Activated CD4-positive, alpha-beta T cell treated with anti-CD3 and anti-CD28 coated beads for 36 hours (primary cell): ENCODE results near the gene KCNJ3. TPM values are rescaled to one million over a fixed set of nuclear protein-coding genes. Genes with fewer than 3 reads are reported as not detected.

Experiments
- ATAC-seq: fragments of 200-7000 bp; cut with Tn5 transposase; one replicate; pipeline ENCODE4 v1.10.0; 2021; ENCODE audit warnings: mild to moderate bottlenecking, moderate library complexity
- CTCF ChIA-PET: fragments of 350-600 bp; sonication (Branson Sonifier 250); formaldehyde crosslinking; loops from one replicate; lab custom pipeline; 2021; ENCODE audit warnings: antibody characterized with exemption; lab: Charles Lee
- POLR2A ChIA-PET: fragments of 350-600 bp; sonication (Branson Sonifier 250); formaldehyde crosslinking; loops from one replicate; lab custom pipeline; 2021; ENCODE audit warnings: antibody characterized with exemption, inconsistent platforms; lab: Charles Lee
- DNase-seq: peaks from one replicate; pipeline ENCODE4 v3.0.0-alpha.2; 2020
- H3K27ac Mint-ChIP-seq: one replicate; pipeline ENCODE4 v1.8.0; 2021; ENCODE audit warnings: mixed read lengths
- H3K27me3 Mint-ChIP-seq: one replicate; pipeline ENCODE4 v1.8.0; 2021; ENCODE audit warnings: mixed read lengths
- H3K36me3 Mint-ChIP-seq: one replicate; pipeline ENCODE4 v1.8.0; 2021; ENCODE audit warnings: low read depth, mixed read lengths
- H3K4me1 Mint-ChIP-seq: one replicate; pipeline ENCODE4 v1.8.0; 2021; ENCODE audit warnings: mixed read lengths
- H3K4me3 Mint-ChIP-seq: one replicate; pipeline ENCODE4 v1.8.0; 2021; ENCODE audit warnings: mild to moderate bottlenecking, moderate library complexity, mixed read lengths
- H3K9me3 Mint-ChIP-seq: one replicate; pipeline ENCODE4 v1.8.0; 2021; ENCODE audit warnings: low read depth, mixed read lengths
- intact Hi-C, 2 experiments: fragments of 100-400 bp; cut with DNase I in 1 of 2; cut with micrococcal nuclease in 1 of 2; formaldehyde crosslinking; loops; one replicate each; pipeline versions ENCODE4 v1.14.2 to v1.15.1; 2022 to 2024; cut with DNase I, micrococcal nuclease
- total RNA-seq, 2 experiments: library from RNA; stranded (reverse); gene quantifications; one replicate each; pipeline ENCODE4 v1.2.3, GENCODE V29; 2021

The KCNJ3 gene
- total RNA-seq, 2 experiments from 2014 or later, result not detected

- Mint-ChIP-seq H3K27ac (no peak overlapping the region), H3K27me3 (peaks cover 25% of the 10 kb centered on the region), H3K4me3 (no peak overlapping the region), H3K36me3 (no peaks in the 10 kb centered on the region), H3K9me3 (no peaks in the 10 kb centered on the region), H3K4me1 (no peaks in the 10 kb centered on the region)
- no peak for DNase-seq
- intact Hi-C loops, result no loop called here
- no peak for ATAC-seq
- CTCF ChIA-PET, result no interaction called here
- POLR2A ChIA-PET, result no interaction called here
Measured at GRCh38 chr2:154693741-154694340, 4.7 kb upstream of the KCNJ3 start.

DNA sequence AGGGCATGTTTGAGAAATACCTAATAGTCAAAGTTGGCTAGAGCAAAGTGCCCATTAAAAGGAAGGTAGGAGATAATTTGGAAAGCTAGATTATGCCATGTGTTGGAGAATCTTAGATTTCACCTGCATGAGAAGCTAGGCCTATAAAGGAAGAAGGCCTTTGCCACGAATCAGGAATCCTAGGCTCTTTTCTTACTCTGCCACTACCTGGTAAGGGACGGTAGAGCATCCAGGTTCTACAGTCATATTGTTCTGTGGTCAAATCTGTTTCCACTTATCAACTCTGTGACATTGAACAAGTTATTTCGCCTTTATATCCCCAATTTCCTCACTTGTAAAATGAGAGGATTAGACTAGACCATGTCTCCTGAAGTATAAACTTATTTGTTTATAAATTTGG lies 3.6 kb upstream of the KCNJ3 start:
- Mint-ChIP-seq H3K9me3 (no peaks in the 10 kb centered on the region), H3K4me3 (no peak overlapping the region), H3K4me1 (peaks cover 4% of the 10 kb centered on the region), H3K27me3 (peaks cover 35% of the 10 kb centered on the region), H3K36me3 (no peaks in the 10 kb centered on the region), H3K27ac (no peak overlapping the region)
- DNase-seq, result no peak
- ATAC-seq, result no peak
- CTCF ChIA-PET, result no interaction called here
- POLR2A ChIA-PET, result no interaction called here
- intact Hi-C loops, result no loop called here

- peaks cover 4% of the 10 kb centered on the region for H3K4me1 Mint-ChIP-seq
- DNase-seq (no peak), ATAC-seq (no peak)
- H3K9me3 Mint-ChIP-seq, result no peaks in the 10 kb centered on the region
- intact Hi-C loops, result no loop called here
- POLR2A ChIA-PET, result no interaction called here
- CTCF ChIA-PET, result no interaction called here
- no peak overlapping the region for H3K27ac Mint-ChIP-seq
- no peaks in the 10 kb centered on the region for H3K36me3 Mint-ChIP-seq
- no peak overlapping the region for H3K4me3 Mint-ChIP-seq
- H3K27me3 Mint-ChIP-seq, result peaks cover 38% of the 10 kb centered on the region
Measured at GRCh38 chr2:154696369-154696768, 2.1 kb upstream of the KCNJ3 start.

DNA sequence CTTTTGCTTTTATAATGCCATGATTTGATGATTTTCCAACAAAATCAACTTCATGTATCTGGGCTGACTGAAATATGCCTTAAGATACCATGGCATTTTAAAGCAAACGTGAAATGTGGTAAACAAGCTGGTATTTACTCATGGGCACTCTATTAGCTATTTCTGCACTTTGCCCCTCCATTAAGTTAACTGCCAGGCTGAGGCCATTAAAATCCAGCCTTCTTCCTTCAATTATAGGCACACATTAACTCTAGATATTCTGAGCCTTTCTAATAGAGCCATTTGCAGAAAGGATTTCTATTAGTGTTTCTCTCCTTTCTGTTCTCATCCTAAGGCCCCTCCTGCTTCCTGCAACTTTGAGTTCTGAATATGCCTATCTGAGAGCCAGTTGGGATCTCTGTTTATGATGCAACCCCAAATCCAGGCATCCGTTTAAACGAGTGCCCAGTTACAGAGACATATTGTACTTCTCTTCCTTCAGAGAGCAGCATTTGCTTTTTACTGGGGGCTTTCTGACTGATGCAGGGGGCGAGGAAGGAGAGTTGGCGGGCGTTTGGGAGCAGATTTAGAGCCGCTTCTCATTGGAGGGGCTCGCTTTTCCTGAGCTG lies 1.6 kb upstream of the KCNJ3 start:
- Mint-ChIP-seq H3K27ac (no peak overlapping the region), H3K27me3 (peaks cover 39% of the 10 kb centered on the region), H3K9me3 (no peaks in the 10 kb centered on the region), H3K4me3 (no peak overlapping the region), H3K36me3 (no peaks in the 10 kb centered on the region), H3K4me1 (peaks cover 4% of the 10 kb centered on the region)
- ChIA-PET POLR2A (no interaction called here), CTCF (no interaction called here)
- no peak for ATAC-seq
- intact Hi-C loops, result no loop called here
- DNase-seq, result no peak

DNA sequence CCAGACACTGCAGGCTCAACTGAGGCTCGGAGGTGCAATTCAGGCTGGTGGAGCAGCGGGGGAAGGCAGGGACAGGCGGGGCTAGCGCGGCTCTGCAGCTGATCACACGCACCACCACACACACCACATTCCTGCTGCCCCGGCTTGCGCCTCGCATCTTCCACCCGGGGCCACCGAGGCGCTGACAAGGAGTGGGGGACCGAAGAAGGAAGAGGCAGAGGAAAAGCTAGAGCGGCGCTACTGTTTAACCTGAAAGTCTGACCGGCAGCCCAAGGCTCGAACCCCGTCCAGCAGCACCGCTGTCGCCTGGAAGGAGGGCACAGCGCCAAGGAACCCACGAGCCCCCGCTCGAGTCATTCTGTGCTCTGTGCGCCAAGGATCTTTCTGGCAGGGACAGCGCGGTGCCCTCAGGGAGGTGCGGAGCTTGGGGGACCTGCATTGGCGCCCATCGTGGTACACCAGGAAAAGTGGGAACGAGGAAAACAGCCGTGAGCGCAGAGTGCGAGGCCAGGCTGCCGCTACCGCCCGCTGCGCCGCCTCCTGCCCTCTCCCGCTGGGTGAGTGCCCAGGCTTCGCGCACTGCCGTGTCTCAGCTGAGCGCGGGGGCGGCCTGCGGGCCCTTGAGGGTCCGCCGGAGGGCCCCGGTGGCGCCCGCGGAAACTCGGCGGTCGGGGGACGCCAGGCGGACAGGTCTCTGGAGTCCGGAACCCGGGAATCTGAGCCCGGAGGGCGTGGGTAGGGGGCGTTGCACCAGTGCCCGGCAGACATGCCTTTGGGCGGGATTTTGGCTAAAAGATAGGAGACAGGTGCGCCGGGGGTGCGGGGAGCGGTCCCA lies 860 bp upstream of the KCNJ3 start:
- Mint-ChIP-seq H3K27me3 (peaks cover 39% of the 10 kb centered on the region), H3K4me1 (peaks cover 4% of the 10 kb centered on the region), H3K9me3 (no peaks in the 10 kb centered on the region), H3K4me3 (no peak overlapping the region), H3K36me3 (no peaks in the 10 kb centered on the region), H3K27ac (no peak overlapping the region)
- no peak for DNase-seq
- ChIA-PET CTCF (no interaction called here), POLR2A (no interaction called here)
- no peak for ATAC-seq
- intact Hi-C loops, result no loop called here

GRCh38 chr2:154698721-154699574 lies 453 bp downstream of the KCNJ3 start:
- POLR2A ChIA-PET, result no interaction called here
- no peak overlapping the region for H3K27ac Mint-ChIP-seq
- CTCF ChIA-PET, result no interaction called here

DNA sequence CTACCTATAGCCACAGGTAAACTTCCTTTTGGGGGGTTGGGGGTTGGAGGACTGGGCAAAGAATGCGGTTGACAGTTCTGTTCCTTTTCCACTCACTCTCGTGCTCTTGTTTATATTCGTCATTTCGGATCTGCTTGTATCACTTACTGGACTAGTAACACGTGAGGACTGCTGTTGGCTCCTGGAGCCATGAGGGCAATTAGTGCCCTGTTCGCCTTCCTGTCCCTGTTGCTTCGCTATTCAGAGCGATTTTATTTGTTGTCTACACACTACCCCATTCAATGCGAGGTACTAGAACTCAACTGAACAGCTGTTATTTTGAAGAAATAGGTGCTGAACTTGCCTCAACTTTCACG lies 1.1 kb downstream of the KCNJ3 start:
- Mint-ChIP-seq H3K27me3 (peaks cover 36% of the 10 kb centered on the region), H3K9me3 (no peaks in the 10 kb centered on the region), H3K27ac (no peak overlapping the region), H3K36me3 (no peaks in the 10 kb centered on the region), H3K4me1 (peaks cover 4% of the 10 kb centered on the region), H3K4me3 (no peak overlapping the region)
- ChIA-PET CTCF (interaction anchor here (0.6 kb wide), 1 partner anchor 76 kb away, joined by 3 read pairs; no protein-coding TSS in a partner anchor), POLR2A (no interaction called here)
- no peak for ATAC-seq
- intact Hi-C loops, result no loop called here
- DNase-seq, result no peak

More at GRCh38 chr2:154698721-154699574, 453 bp downstream of the KCNJ3 start:
- ATAC-seq (no peak), DNase-seq (no peak)
- no peaks in the 10 kb centered on the region for H3K36me3 Mint-ChIP-seq
- no peaks in the 10 kb centered on the region for H3K9me3 Mint-ChIP-seq
- intact Hi-C loops, result no loop called here
- no peak overlapping the region for H3K4me3 Mint-ChIP-seq
- peaks cover 4% of the 10 kb centered on the region for H3K4me1 Mint-ChIP-seq
- H3K27me3 Mint-ChIP-seq, result peaks cover 37% of the 10 kb centered on the region

GRCh38 chr2:154700136-154700535 lies 1.6 kb downstream of the KCNJ3 start:
- DNase-seq (no peak), ATAC-seq (no peak)
- no peaks in the 10 kb centered on the region for H3K36me3 Mint-ChIP-seq
- H3K27me3 Mint-ChIP-seq, result peaks cover 34% of the 10 kb centered on the region
- no peaks in the 10 kb centered on the region for H3K9me3 Mint-ChIP-seq
- H3K4me3 Mint-ChIP-seq, result no peak overlapping the region
- intact Hi-C loops, result no loop called here
- peaks cover 4% of the 10 kb centered on the region for H3K4me1 Mint-ChIP-seq
- ChIA-PET POLR2A (no interaction called here), CTCF (interaction anchor here (0.6 kb wide), 1 partner anchor 76 kb away, joined by 3 read pairs; no protein-coding TSS in a partner anchor)
- no peak overlapping the region for H3K27ac Mint-ChIP-seq

DNA sequence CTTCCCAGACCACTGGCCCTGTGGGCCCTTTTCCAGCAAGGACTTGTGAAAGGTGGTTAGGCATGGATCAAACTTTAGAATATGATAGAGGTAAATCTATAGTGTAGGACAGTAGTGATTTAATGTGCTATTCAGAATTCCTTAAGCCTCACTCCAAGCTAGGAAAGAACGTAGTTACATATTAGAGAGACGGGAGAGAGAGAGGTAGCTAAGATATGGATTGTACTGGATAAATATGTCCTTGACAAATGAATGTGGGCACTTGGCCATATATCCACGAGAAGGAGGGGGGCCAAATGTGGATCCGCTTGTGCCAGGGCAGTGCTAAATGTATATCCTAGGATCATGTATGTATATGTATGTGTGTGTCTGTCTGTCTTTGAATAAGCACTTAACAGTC lies 6.5 kb downstream of the KCNJ3 start:
- intact Hi-C loops, result no loop called here
- POLR2A ChIA-PET, result no interaction called here
- no peaks in the 10 kb centered on the region for H3K9me3 Mint-ChIP-seq
- DNase-seq (no peak), ATAC-seq (no peak)
- CTCF ChIA-PET, result no interaction called here
- no peak overlapping the region for H3K27ac Mint-ChIP-seq
- no peaks in the 10 kb centered on the region for H3K36me3 Mint-ChIP-seq
- no peaks in the 10 kb centered on the region for H3K4me1 Mint-ChIP-seq
- no peak overlapping the region for H3K4me3 Mint-ChIP-seq
- H3K27me3 Mint-ChIP-seq, result peaks cover 4% of the 10 kb centered on the region

- peaks cover 2% of the 10 kb centered on the region for H3K27me3 Mint-ChIP-seq
- no peak for DNase-seq
- ChIA-PET CTCF (no interaction called here), POLR2A (no interaction called here)
- intact Hi-C loops, result no loop called here
- H3K9me3 Mint-ChIP-seq, result no peaks in the 10 kb centered on the region
- no peaks in the 10 kb centered on the region for H3K4me1 Mint-ChIP-seq
- ATAC-seq, result no peak
- H3K27ac Mint-ChIP-seq, result no peak overlapping the region
- H3K36me3 Mint-ChIP-seq, result no peaks in the 10 kb centered on the region
- no peak overlapping the region for H3K4me3 Mint-ChIP-seq
Measured at GRCh38 chr2:154706660-154707059, 8.2 kb downstream of the KCNJ3 start.

GRCh38 chr2:154707994-154708575 lies 9.6 kb downstream of the KCNJ3 start:
- Mint-ChIP-seq H3K4me1 (no peaks in the 10 kb centered on the region), H3K4me3 (no peak overlapping the region), H3K27ac (no peak overlapping the region), H3K27me3 (no peaks in the 10 kb centered on the region), H3K9me3 (no peaks in the 10 kb centered on the region), H3K36me3 (no peaks in the 10 kb centered on the region)
- ATAC-seq, result no peak
- POLR2A ChIA-PET, result no interaction called here
- intact Hi-C loops, result no loop called here
- CTCF ChIA-PET, result no interaction called here
- DNase-seq, result no peak
